Endothelial cell (in vitro differentiated cells): Measurements from ENCODE around the gene PHRF1. TPM values are rescaled to one million over a fixed set of nuclear protein-coding genes. Genes with fewer than 3 reads are reported as not detected.
A peak's percentile ranks its signal among the peaks of the same experiment; 100 is the strongest.

Experiments used
- DNase-seq: peaks from one replicate; pipeline ENCODE4 v3.0.0; 2021; ENCODE audit warnings: low spot score
- H3K27ac Mint-ChIP-seq: one replicate; pipeline ENCODE4 v1.8.0; 2021; ENCODE audit warnings: mixed read lengths, inconsistent platforms; ENCODE audit not compliant: unreplicated experiment
- H3K27me3 Mint-ChIP-seq: one replicate; pipeline ENCODE4 v1.8.0; 2021; ENCODE audit warnings: mild to moderate bottlenecking, moderate library complexity, mixed read lengths, inconsistent platforms; ENCODE audit not compliant: unreplicated experiment
- H3K36me3 Mint-ChIP-seq: one replicate; pipeline ENCODE4 v1.8.0; 2021; ENCODE audit warnings: mild to moderate bottlenecking, low read depth, mixed read lengths, inconsistent platforms; ENCODE audit not compliant: unreplicated experiment
- H3K4me1 Mint-ChIP-seq: one replicate; pipeline ENCODE4 v1.8.0; 2021; ENCODE audit warnings: mild to moderate bottlenecking, mixed read lengths, inconsistent platforms; ENCODE audit not compliant: unreplicated experiment
- H3K4me3 Mint-ChIP-seq: one replicate; pipeline ENCODE4 v1.8.0; 2021; ENCODE audit warnings: mild to moderate bottlenecking, mixed read lengths, inconsistent platforms; ENCODE audit not compliant: unreplicated experiment
- H3K9me3 Mint-ChIP-seq: one replicate; pipeline ENCODE4 v1.8.0; 2021; ENCODE audit warnings: mixed read lengths, inconsistent platforms; ENCODE audit not compliant: unreplicated experiment
- total RNA-seq: library from RNA; stranded (reverse); fragmentation: NEBNext Ultra II Directional; extraction: Animal tissue kit (Norgen Biotek cat#: 25700); gene quantifications from one replicate; pipeline ENCODE4 v1.2.1, GENCODE V29; 2021; ENCODE audit not compliant: unreplicated experiment
- TF ChIP-seq, protein P1 (sequence below): fragments of 200-600 bp; sonication (generic); IDR thresholded peaks from one replicate; pipeline ENCODE4 v1.5.0; 2021; ENCODE audit warnings: antibody characterized with exemption; ENCODE audit not compliant: unreplicated experiment

PHRF1 gene
- total RNA-seq, 1 donor from 2014 or later = 29.5 TPM

DNA sequence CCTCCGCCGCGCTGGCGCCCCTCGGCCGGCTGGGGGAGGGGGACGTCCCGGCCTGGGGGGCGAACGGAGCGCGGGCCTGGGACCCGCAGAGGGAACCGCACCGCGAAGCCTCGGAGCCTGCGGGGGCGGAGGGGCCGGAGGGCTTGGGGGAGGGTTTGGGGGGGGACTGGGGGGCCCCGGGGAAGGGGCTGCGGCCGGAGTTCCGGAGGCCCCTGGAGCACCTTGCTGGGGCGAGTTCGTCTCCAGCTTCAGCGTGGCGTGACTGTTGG, 51.0 kb downstream of the PHRF1 start:
- TF ChIP-seq, protein P1, sequence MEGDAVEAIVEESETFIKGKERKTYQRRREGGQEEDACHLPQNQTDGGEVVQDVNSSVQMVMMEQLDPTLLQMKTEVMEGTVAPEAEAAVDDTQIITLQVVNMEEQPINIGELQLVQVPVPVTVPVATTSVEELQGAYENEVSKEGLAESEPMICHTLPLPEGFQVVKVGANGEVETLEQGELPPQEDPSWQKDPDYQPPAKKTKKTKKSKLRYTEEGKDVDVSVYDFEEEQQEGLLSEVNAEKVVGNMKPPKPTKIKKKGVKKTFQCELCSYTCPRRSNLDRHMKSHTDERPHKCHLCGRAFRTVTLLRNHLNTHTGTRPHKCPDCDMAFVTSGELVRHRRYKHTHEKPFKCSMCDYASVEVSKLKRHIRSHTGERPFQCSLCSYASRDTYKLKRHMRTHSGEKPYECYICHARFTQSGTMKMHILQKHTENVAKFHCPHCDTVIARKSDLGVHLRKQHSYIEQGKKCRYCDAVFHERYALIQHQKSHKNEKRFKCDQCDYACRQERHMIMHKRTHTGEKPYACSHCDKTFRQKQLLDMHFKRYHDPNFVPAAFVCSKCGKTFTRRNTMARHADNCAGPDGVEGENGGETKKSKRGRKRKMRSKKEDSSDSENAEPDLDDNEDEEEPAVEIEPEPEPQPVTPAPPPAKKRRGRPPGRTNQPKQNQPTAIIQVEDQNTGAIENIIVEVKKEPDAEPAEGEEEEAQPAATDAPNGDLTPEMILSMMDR = no peak
- Mint-ChIP-seq H3K36me3 (peaks cover 12% of the 10 kb centered on the region), H3K4me3 (no peak overlapping the region), H3K9me3 (no peaks in the 10 kb centered on the region), H3K4me1 (peaks cover 8% of the 10 kb centered on the region), H3K27me3 (peaks cover 23% of the 10 kb centered on the region), H3K27ac (no peak overlapping the region)
- no peak for DNase-seq

DNA sequence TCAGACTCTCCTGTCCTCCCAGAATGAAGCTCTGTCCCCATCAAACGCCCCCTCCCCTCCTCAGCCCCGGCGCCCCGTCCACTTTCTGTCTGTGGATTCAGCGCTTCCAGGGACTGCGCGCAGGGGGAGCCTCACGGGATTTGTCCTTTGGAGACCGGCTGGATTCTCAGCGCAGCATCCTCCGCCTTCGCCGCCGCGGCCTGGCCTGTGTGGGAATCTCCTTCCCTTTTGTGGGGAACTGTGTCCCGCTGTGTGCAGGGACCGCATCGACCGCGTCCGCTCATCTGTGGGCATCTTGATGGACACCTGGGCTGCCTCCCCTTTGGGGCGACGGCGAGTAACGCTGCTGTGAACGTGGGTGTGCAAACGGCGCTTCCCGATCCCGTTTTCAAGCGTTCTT, 51.8 kb downstream of the PHRF1 start:
- Mint-ChIP-seq H3K27me3 (peaks cover 23% of the 10 kb centered on the region), H3K27ac (no peak overlapping the region), H3K9me3 (no peaks in the 10 kb centered on the region), H3K4me3 (peak overlapping the region; percentile 67), H3K4me1 (peaks cover 8% of the 10 kb centered on the region), H3K36me3 (peaks cover 12% of the 10 kb centered on the region)
- no peak for DNase-seq
- TF ChIP-seq, protein P1 = no peak

DNA sequence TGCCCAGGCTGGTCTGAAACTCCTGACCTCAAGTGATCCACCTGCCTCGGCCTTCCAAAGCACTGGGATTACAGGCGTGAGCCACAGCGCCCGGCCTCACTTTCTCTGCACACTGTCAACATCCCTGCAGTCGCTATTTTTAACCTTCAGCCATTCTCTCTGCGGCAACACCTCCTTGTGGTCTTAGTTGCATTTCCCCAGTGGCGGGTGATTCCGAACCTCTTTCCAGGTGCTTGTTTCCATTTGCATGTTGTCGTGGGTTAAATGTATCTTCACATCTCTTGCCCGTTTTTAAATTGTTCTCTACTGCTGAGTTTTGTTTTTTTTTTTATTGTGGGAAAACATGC, 52.9 kb downstream of the PHRF1 start:
- H3K4me3 Mint-ChIP-seq = no peak overlapping the region
- DNase-seq = no peak
- peaks cover 12% of the 10 kb centered on the region for H3K36me3 Mint-ChIP-seq
- H3K27ac Mint-ChIP-seq = no peak overlapping the region
- no peaks in the 10 kb centered on the region for H3K9me3 Mint-ChIP-seq
- peaks cover 8% of the 10 kb centered on the region for H3K4me1 Mint-ChIP-seq
- peaks cover 20% of the 10 kb centered on the region for H3K27me3 Mint-ChIP-seq
- TF ChIP-seq, protein P1 = no peak

DNA sequence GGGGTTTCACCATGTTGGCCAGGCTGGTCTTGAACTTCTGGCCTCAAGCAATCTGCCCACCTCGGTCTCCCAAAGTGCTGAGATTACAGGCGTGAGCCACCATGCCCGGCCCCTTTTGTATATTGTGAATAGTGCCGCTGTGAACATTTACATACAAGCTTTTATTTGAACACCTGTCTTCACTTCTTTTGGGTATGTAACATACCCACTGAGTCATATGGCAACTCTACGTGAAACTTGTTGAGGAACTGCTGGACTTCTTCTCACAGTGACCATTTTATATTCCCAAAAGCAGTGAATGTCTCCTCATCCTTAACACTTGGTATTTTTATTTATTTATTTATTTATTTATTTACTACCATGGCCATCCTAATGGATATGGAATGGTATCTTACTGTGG, 54.6 kb downstream of the PHRF1 start:
- peaks cover 24% of the 10 kb centered on the region for H3K27me3 Mint-ChIP-seq
- peaks cover 12% of the 10 kb centered on the region for H3K36me3 Mint-ChIP-seq
- no peaks in the 10 kb centered on the region for H3K9me3 Mint-ChIP-seq
- TF ChIP-seq, protein P1 = no peak
- no peak overlapping the region for H3K4me3 Mint-ChIP-seq
- no peak for DNase-seq
- peaks cover 8% of the 10 kb centered on the region for H3K4me1 Mint-ChIP-seq
- no peak overlapping the region for H3K27ac Mint-ChIP-seq

DNA sequence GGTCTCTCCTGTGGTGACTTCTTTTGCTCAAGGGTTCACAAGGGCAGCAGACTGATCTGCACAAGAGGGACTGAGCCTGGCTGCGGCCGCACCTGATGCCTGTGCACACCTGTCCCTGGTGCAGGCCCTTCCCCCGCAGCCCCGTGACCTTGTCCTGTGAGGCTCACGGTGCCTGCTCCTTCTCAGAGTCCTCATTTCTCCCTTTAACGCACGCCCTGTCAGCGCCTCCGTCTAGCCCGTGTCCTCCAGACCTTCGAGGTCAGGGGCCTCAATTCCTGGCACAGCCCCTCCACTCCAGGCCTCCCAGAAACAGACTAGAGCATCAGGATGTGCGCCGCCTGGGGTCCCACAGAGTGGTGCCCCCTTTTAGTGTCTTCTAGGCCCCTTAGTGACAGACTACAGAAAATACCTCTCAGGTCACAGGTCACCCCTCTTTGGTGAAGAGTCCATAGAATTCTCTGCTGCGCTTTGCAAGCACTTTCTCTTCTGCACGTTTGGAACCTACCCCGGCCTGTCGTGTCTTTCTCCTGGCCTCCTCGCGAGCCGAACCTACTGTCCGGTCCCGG, 59.8 kb downstream of the PHRF1 start:
- no peaks in the 10 kb centered on the region for H3K9me3 Mint-ChIP-seq
- DNase-seq = no peak
- no peaks in the 10 kb centered on the region for H3K36me3 Mint-ChIP-seq
- H3K27me3 Mint-ChIP-seq = peaks cover 26% of the 10 kb centered on the region
- TF ChIP-seq, protein P1 = no peak
- H3K27ac Mint-ChIP-seq = no peak overlapping the region
- peak overlapping the region; percentile 25 for H3K4me3 Mint-ChIP-seq
- H3K4me1 Mint-ChIP-seq = peaks cover 3% of the 10 kb centered on the region
